ENCODE measurements around the gene ANKRD40.
"Not testable (repeated sequence)": the region's sequence is repeated elsewhere in the genome, so short reads cannot be mapped to it uniquely, and the experiment has no call there.

The ANKRD40 gene

GRCh38 chr17:50712641-50713040 lies 4.9 kb upstream of the ANKRD40 start:
- no peak for DNase-seq (ENCODE audit: low read depth)

GRCh38 chr17:50710650-50711049 lies 2.9 kb upstream of the ANKRD40 start:
- DNase-seq (ENCODE audit: low read depth) = no peak

- no peak for DNase-seq (ENCODE audit: low read depth)
Observed at GRCh38 chr17:50710025-50710424, 2.3 kb upstream of the ANKRD40 start.

GRCh38 chr17:50709053-50709452 lies 1.3 kb upstream of the ANKRD40 start:
- not testable (repeated sequence) for DNase-seq (ENCODE audit: low read depth)

- no peak for DNase-seq (ENCODE audit: low read depth)
Observed at GRCh38 chr17:50708050-50709000, 611 bp upstream of the ANKRD40 start.

GRCh38 chr17:50703162-50703561 lies 4.6 kb downstream of the ANKRD40 start:
- DNase-seq (ENCODE audit: low read depth) = no peak

GRCh38 chr17:50699410-50699809 lies 8.3 kb downstream of the ANKRD40 start:
- DNase-seq (ENCODE audit: low read depth) = no peak

GRCh38 chr17:50697663-50698272 lies 9.9 kb downstream of the ANKRD40 start:
- no peak for DNase-seq (ENCODE audit: low read depth)

- DNase-seq (ENCODE audit: low read depth) = no peak
Observed at GRCh38 chr17:50697062-50697461, 10.7 kb downstream of the ANKRD40 start.

GRCh38 chr17:50696365-50696879 lies 11.3 kb downstream of the ANKRD40 start:
- DNase-seq (ENCODE audit: low read depth) = no peak

GRCh38 chr17:50693036-50693682 lies 14.6 kb downstream of the ANKRD40 start:
- DNase-seq (ENCODE audit: low read depth) = no peak

GRCh38 chr17:50692448-50693035 lies 15.2 kb downstream of the ANKRD40 start:
- no peak for DNase-seq (ENCODE audit: low read depth)

- DNase-seq (ENCODE audit: low read depth) = no peak
Observed at GRCh38 chr17:50691550-50692447, 15.9 kb downstream of the ANKRD40 start.

- DNase-seq (ENCODE audit: low read depth) = no peak
Observed at GRCh38 chr17:50690887-50691549, 16.7 kb downstream of the ANKRD40 start.

- no peak for DNase-seq (ENCODE audit: low read depth)
Observed at GRCh38 chr17:50689956-50690886, 17.5 kb downstream of the ANKRD40 start.

- no peak for DNase-seq (ENCODE audit: low read depth)
Observed at GRCh38 chr17:50689251-50689650, 18.5 kb downstream of the ANKRD40 start.

GRCh38 chr17:50688245-50688644 lies 19.5 kb downstream of the ANKRD40 start:
- no peak for DNase-seq (ENCODE audit: low read depth)

- no peak for DNase-seq (ENCODE audit: low read depth)
Observed at GRCh38 chr17:50687200-50688066, 20.3 kb downstream of the ANKRD40 start.
